ENCODE data around the gene SAP25. TPM values are rescaled to one million over a fixed set of nuclear protein-coding genes. Genes with fewer than 3 reads are reported as not detected.
A peak's percentile ranks its signal among the peaks of the same experiment; 100 is the strongest.
"Not testable (repeated sequence)": the region's sequence is repeated elsewhere in the genome, so short reads cannot be mapped to it uniquely, and the experiment has no call there.

The SAP25 gene
- total and polyA plus RNA-seq, 2 experiments from 2014 or later = 1.8 TPM; not detected in 1

DNA sequence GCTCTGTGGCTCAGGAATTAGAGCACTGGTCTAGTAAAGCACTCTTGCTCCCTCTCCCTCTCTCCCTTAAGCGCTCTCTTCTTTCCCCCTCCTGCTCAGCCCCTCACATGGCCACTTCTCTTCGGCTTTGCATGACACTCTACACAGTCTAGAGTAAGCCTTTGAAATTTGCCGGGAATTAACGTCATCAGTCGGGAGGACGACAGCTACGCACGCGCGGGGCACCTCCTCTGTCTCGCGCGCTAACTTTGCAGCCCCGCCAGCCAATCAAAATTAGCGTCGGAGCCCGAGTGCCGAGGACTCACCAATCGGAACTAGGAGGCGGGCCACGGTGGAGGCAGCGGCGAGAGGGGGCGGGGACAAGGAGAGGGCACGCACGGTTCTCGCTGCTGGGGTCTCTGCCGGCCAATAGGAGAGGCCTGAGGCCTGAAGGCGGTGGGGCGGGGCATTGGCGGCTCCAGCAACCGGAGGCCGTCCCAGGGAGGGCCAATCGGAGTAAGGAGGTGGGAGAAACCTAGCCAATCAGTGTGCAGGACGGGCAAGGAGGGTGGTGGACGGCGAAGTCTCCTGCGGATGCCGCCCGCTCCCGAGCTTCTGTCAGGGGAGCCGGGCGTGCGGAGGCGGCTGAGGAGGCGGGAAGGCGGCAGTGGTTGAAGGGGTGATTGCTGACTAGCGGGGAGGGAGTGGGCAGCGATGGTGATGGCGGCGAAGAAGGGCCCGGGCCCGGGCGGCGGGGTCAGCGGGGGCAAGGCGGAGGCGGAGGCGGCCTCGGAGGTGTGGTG is 34.9 kb downstream of the SAP25 start, which contains the start of gene AGFG2:
TSS of gene AGFG2 (plus strand) at position 550 of the 782 bp plus-strand sequence. CDS start at position 694, 144 bp downstream.
- Histone ChIP-seq H2AFZ (peak within 1 kb of the TSS; percentile 0), H3K9me3 (ENCODE audit: low read depth) (no peaks in the 10 kb centered on the region), H3K36me3 (replicated peaks; ENCODE audit: insufficient read depth, low read depth) (no peaks in the 10 kb centered on the region), H3K4me2 (peak within 1 kb of the TSS; percentile 88), H4K20me1 (ENCODE audit: insufficient read depth, poor library complexity, severe bottlenecking) (no peaks in the 10 kb centered on the region), H3K27me3 (no peaks in the 10 kb centered on the region), H3K4me3 (peak within 1 kb of the TSS; percentile 9), H3K4me1 (ENCODE audit: insufficient read depth) (peaks cover 2% of the 10 kb centered on the region), H3K79me2 (peaks cover 36% of the 10 kb centered on the region), H3K27ac (peak within 1 kb of the TSS; percentile 10), H3K9me2 (replicated peaks; ENCODE audit: insufficient read depth) (no peaks in the 10 kb centered on the region)
- peak; percentile 100 for DNase-seq (ENCODE audit: low spot score)
- 1% methylated on average over 54 of the region's 60 CpGs for WGBS (ENCODE audit: low lambda C conversion rate, missing lambda C conversion rate)
- TF ChIP-seq EZH2 (IDR thresholded peaks at IDR 0.05; ENCODE audit: borderline replicate concordance) = no peak
- TF ChIP-seq EZH2phosphoT487 (IDR thresholded peaks at IDR 0.05; ENCODE audit: low read depth, severe bottlenecking, unreplicated experiment) = no peak
- TF ChIP-seq, protein P1, sequence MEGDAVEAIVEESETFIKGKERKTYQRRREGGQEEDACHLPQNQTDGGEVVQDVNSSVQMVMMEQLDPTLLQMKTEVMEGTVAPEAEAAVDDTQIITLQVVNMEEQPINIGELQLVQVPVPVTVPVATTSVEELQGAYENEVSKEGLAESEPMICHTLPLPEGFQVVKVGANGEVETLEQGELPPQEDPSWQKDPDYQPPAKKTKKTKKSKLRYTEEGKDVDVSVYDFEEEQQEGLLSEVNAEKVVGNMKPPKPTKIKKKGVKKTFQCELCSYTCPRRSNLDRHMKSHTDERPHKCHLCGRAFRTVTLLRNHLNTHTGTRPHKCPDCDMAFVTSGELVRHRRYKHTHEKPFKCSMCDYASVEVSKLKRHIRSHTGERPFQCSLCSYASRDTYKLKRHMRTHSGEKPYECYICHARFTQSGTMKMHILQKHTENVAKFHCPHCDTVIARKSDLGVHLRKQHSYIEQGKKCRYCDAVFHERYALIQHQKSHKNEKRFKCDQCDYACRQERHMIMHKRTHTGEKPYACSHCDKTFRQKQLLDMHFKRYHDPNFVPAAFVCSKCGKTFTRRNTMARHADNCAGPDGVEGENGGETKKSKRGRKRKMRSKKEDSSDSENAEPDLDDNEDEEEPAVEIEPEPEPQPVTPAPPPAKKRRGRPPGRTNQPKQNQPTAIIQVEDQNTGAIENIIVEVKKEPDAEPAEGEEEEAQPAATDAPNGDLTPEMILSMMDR (IDR thresholded peaks at IDR 0.05; ENCODE audit: poor library complexity) = no peak

DNA sequence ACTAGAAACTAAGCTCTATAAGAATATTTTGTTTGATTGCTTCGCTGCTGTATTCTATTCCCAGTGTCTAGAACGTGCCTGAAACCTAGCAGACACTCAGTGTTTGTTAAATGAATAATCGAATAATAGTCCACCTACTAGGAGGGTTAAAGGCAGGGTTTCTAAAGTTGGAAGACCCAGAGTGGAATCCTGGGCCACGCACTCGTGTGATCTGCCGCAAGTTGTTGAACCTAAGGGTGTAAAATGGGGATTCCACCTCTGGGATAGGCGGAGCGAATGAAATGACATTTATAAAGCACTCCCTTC is 35.4 kb downstream of the SAP25 start:
- WGBS (ENCODE audit: low lambda C conversion rate, missing lambda C conversion rate) = 10% methylated on average over 8 of the region's 8 CpGs
- Histone ChIP-seq H3K4me3 (no peak overlapping the region), H3K9me3 (ENCODE audit: low read depth) (no peaks in the 10 kb centered on the region), H3K27ac (peak overlapping the region; percentile 10), H3K9me2 (replicated peaks; ENCODE audit: insufficient read depth) (no peaks in the 10 kb centered on the region), H3K36me3 (replicated peaks; ENCODE audit: insufficient read depth, low read depth) (no peaks in the 10 kb centered on the region), H3K4me2 (peak overlapping the region; percentile 68), H2AFZ (peak overlapping the region; percentile 0), H4K20me1 (ENCODE audit: insufficient read depth, poor library complexity, severe bottlenecking) (no peaks in the 10 kb centered on the region), H3K79me2 (peaks cover 30% of the 10 kb centered on the region), H3K27me3 (no peaks in the 10 kb centered on the region), H3K4me1 (ENCODE audit: insufficient read depth) (no peaks in the 10 kb centered on the region)
- no peak for DNase-seq (ENCODE audit: low spot score)
- TF ChIP-seq EZH2phosphoT487 (IDR thresholded peaks at IDR 0.05; ENCODE audit: low read depth, severe bottlenecking, unreplicated experiment) (no peak), EZH2 (IDR thresholded peaks at IDR 0.05; ENCODE audit: borderline replicate concordance) (no peak)
- TF ChIP-seq, protein P1 (IDR thresholded peaks at IDR 0.05; ENCODE audit: poor library complexity) = no peak

DNA sequence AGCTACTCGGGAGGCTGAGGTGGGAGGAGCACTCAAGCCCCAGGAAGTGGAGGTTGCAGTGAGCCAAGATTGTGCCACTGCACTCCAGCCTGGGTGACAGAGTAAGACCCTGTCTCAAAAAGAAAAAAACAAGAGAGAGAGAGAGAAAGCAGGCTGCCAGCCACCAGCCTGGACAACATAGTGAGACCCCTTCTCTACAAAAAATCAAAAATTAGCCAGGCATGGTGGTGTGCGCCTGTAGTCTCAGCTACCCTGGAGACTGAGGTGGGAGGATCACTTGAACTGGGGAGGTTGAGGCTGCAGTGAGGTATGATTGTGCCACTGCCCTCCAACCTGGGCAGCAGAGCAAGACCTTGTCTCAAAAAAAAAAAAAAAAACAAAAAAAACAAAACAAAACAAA is 37.0 kb downstream of the SAP25 start:
- H3K36me3 ChIP-seq (replicated peaks; ENCODE audit: insufficient read depth, low read depth); H2AFZ ChIP-seq; DNase-seq (ENCODE audit: low spot score); H3K4me2 ChIP-seq; H3K27me3 ChIP-seq; H3K27ac ChIP-seq; H3K4me3 ChIP-seq; H3K9me2 ChIP-seq (replicated peaks; ENCODE audit: insufficient read depth); H3K4me1 ChIP-seq (ENCODE audit: insufficient read depth); H4K20me1 ChIP-seq (ENCODE audit: insufficient read depth, poor library complexity, severe bottlenecking); H3K9me3 ChIP-seq (ENCODE audit: low read depth): not testable (repeated sequence)
- peaks cover 14% of the 10 kb centered on the region for H3K79me2 ChIP-seq
- WGBS (ENCODE audit: low lambda C conversion rate, missing lambda C conversion rate) = 96% methylated on average over 2 of the region's 2 CpGs

DNA sequence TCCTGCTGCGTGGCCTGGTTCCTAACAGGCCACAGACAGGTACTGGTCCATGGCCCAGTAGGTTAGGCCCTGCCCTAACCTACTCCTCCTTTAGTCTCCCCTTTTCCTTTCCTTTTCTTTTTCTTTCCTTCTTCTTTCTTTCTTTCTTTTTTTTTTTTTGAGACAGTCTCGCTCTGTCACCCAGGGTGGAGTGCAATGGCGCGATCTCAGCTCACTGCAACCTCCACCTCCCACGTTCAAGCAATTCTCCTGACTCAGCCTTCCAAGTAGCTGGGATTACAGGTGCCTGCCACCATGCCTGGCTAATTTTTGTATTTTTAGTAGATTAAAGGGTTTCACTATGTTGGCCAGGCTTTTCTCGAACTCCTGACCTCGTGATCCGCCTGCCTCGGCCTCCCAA is 37.7 kb downstream of the SAP25 start:
- not testable (repeated sequence) for H3K27ac ChIP-seq; DNase-seq (ENCODE audit: low spot score); H4K20me1 ChIP-seq (ENCODE audit: insufficient read depth, poor library complexity, severe bottlenecking); H3K36me3 ChIP-seq (replicated peaks; ENCODE audit: insufficient read depth, low read depth); H3K4me2 ChIP-seq; H3K9me3 ChIP-seq (ENCODE audit: low read depth); H3K4me1 ChIP-seq (ENCODE audit: insufficient read depth); H3K4me3 ChIP-seq; H3K27me3 ChIP-seq; H3K9me2 ChIP-seq (replicated peaks; ENCODE audit: insufficient read depth); H3K79me2 ChIP-seq; H2AFZ ChIP-seq
- 96% methylated on average over 9 of the region's 9 CpGs for WGBS (ENCODE audit: low lambda C conversion rate, missing lambda C conversion rate)
